MM.1S (cell line): Measurements from ENCODE around the gene GNPTG.

Source experiments
- EZH2 ChIP-seq: fragments of 300-600 bp; sonication (generic); optimal IDR thresholded peaks from 2 replicates; pipeline ENCODE3; 2017; ENCODE audit warnings: low read depth, mild to moderate bottlenecking, antibody characterized with exemption, low read length, mixed read lengths
- EZH2phosphoT487 ChIP-seq: fragments of 300-600 bp; sonication (generic); IDR thresholded peaks from 2 replicates; pipeline ENCODE4 v1.6.1; 2018; ENCODE audit warnings: antibody characterized with exemption, low read length
- TF ChIP-seq, protein P1 (sequence below): fragments of 300-600 bp; sonication (generic); IDR thresholded peaks from 2 replicates; pipeline ENCODE4 v1.5.1; 2016; ENCODE audit warnings: antibody characterized with exemption, low read length, mixed read lengths

DNA sequence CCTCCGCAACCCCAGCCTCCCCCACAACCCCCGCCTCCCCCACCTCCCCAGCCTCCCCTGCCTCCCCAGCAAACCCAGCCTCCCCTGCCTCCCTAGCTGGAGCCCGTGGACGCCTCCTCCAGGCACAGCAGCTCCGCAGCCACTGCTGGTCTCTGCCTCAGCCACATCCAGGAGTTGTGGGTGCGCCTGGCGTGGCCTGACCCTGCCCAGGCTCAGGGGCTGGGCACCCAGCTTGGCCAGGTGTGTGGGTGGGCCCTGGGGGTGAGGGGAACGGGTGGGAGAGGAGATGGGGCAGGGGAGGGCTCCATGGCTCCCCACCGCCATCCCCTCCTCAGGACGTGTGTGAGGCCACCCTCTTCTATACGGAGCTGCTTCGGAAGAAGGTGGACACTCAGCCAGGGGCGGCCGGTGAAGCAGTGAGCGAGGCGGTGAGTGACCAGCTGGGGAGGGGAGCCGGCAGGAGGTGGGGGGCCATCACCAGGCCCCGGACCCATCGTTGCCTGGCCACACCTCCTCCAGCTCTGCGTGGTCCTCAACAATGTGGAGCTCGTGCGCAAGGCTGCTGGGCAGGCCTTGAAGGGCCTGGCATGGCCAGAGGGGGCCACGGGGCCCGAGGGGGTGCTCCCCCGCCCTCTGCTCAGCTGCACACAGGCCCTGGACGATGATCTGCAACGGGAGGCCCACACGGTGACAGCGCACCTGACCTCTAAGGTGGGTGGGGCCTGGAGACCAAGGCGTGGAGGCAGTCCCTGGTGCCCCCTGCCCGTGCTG lies 5.9 kb upstream of the GNPTG start:
- TF ChIP-seq EZH2phosphoT487: no peak
- TF ChIP-seq, protein P1, sequence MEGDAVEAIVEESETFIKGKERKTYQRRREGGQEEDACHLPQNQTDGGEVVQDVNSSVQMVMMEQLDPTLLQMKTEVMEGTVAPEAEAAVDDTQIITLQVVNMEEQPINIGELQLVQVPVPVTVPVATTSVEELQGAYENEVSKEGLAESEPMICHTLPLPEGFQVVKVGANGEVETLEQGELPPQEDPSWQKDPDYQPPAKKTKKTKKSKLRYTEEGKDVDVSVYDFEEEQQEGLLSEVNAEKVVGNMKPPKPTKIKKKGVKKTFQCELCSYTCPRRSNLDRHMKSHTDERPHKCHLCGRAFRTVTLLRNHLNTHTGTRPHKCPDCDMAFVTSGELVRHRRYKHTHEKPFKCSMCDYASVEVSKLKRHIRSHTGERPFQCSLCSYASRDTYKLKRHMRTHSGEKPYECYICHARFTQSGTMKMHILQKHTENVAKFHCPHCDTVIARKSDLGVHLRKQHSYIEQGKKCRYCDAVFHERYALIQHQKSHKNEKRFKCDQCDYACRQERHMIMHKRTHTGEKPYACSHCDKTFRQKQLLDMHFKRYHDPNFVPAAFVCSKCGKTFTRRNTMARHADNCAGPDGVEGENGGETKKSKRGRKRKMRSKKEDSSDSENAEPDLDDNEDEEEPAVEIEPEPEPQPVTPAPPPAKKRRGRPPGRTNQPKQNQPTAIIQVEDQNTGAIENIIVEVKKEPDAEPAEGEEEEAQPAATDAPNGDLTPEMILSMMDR: no peak
- no peak for TF ChIP-seq EZH2
